OCI-LY3 (cell line): ENCODE data around the gene MOB3C.

Experiments used
- CTCF ChIP-seq: fragments of 200-600, 300-600 bp; sonication (generic); IDR thresholded peaks from 2 replicates; pipeline ENCODE4 v1.5.1; 2014; ENCODE audit warnings: antibody characterized with exemption, low read length, low read depth
- EZH2phosphoT487 ChIP-seq: fragments of 200-600 bp; shearing (Covaris generic); IDR thresholded peaks from 2 replicates; pipeline ENCODE4 v1.6.1; 2018; ENCODE audit warnings: antibody characterized with exemption, mixed run types, low read depth

DNA sequence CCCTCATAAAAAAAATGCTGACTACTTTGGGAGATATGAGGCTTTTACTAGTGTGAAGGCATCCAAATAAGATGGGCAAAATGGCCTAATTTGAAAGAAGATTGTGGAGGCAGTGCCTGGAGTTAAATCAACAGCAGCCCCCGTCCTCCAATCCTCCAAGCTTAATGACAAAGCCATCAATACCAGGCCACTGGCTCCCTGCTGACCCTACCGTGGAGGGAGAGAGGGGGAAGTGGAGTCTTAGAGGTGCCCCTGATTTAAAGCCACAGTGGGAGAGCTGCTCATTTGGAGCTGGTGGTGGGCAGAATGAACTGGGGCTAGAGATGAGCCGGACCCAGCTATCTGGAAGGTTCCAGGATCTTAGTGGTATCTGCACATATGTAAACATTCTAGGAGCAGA is 40.8 kb downstream of the MOB3C start:
- TF ChIP-seq CTCF (no peak), EZH2phosphoT487 (no peak)
